Measurements from ENCODE around the gene ALDH1A2. TPM values are rescaled to one million over a fixed set of nuclear protein-coding genes. Genes with fewer than 3 reads are reported as not detected.

Gene ALDH1A2
- total and polyA plus RNA-seq, 8 donors, result 1.6 to 6.6 (median 3.4) TPM

- Histone ChIP-seq H3K36me3 (no peaks in the 10 kb centered on the region), H3K9me3 (no peaks in the 10 kb centered on the region), H3K27ac (no peak overlapping the region), H3K4me3 (no peak overlapping the region), H3K27me3 (no peaks in the 10 kb centered on the region), H3K4me1 (no peaks in the 10 kb centered on the region)
- DNase-seq (no peak), FAIRE-seq (no peak), ATAC-seq (no peak)
- no peak for TF ChIP-seq CTCF (IDR thresholded peaks at IDR 0.05)
- WGBS, 2 donors, result 18 to 21% methylated on average over 1 of the region's 1 CpG
- intact Hi-C loops (cut with DNase I), result no loop called here
Measured at GRCh38 chr15:57903626-57904025, 161.9 kb downstream of the ALDH1A2 start.

Other genes with a start within 250 kb of the ALDH1A2 start
- gene AQP9, start 72.7 kb upstream of the ALDH1A2 start, total RNA-seq, result 1 to 10 TPM in 2 of 6 donors, under 1 TPM in 4; 0.05 to 2.5 (median 0.63) TPM
- gene AQP9, start 72.7 kb upstream of the ALDH1A2 start, polyA plus RNA-seq, result under 1 TPM; 0.15 to 0.31 TPM